IPS-18a (cell line): ENCODE measurements around the gene E2F2.
A peak's percentile ranks its signal among the peaks of the same experiment; 100 is the strongest.

Experiments used
- H3K27ac ChIP-seq: one replicate; pipeline ENCODE4 v1.5.1; 2013; ENCODE audit warnings: low read length
- H3K27me3 ChIP-seq: one replicate; pipeline ENCODE4 v1.6.1; 2013; ENCODE audit warnings: mild to moderate bottlenecking, low read length; ENCODE audit not compliant: control insufficient read depth, insufficient read depth
- H3K36me3 ChIP-seq: one replicate; pipeline ENCODE4 v1.6.1; 2013; ENCODE audit warnings: low read depth, low read length; ENCODE audit not compliant: control insufficient read depth
- H3K4me1 ChIP-seq: one replicate; pipeline ENCODE4 v1.6.1; 2013; ENCODE audit warnings: low read depth, low read length; ENCODE audit not compliant: control insufficient read depth
- H3K4me3 ChIP-seq: one replicate; pipeline ENCODE4 v1.5.1; 2013; ENCODE audit warnings: low read length
- H3K9ac ChIP-seq: one replicate; pipeline ENCODE4 v1.6.1; 2013; ENCODE audit warnings: mild to moderate bottlenecking, low read length, moderate library complexity
- H3K9me3 ChIP-seq: one replicate; pipeline ENCODE4 v1.6.1; 2013; ENCODE audit warnings: low read depth, low read length; ENCODE audit not compliant: control insufficient read depth

E2F2 gene

GRCh38 chr1:23561076-23561812 lies 30.2 kb upstream of the E2F2 start:
- Histone ChIP-seq H3K36me3 (peaks cover 7% of the 10 kb centered on the region), H3K27ac (no peak overlapping the region), H3K27me3 (peaks cover 3% of the 10 kb centered on the region), H3K4me1 (peaks cover 49% of the 10 kb centered on the region), H3K9me3 (no peaks in the 10 kb centered on the region), H3K9ac (peak overlapping the region; percentile 17), H3K4me3 (no peak overlapping the region)

GRCh38 chr1:23559985-23560741 lies 29.1 kb upstream of the E2F2 start:
- Histone ChIP-seq H3K36me3 (peaks cover 7% of the 10 kb centered on the region), H3K4me1 (peaks cover 58% of the 10 kb centered on the region), H3K9ac (peak overlapping the region; percentile 78), H3K27ac (peak overlapping the region; percentile 79), H3K9me3 (no peaks in the 10 kb centered on the region), H3K4me3 (peak overlapping the region; percentile 95), H3K27me3 (peaks cover 3% of the 10 kb centered on the region)

GRCh38 chr1:23559136-23559984 lies 28.3 kb upstream of the E2F2 start, which contains the start of gene ID3:
ID3 (minus strand) TSS chr1:23559501; CDS start chr1:23559426, 75 bp downstream.
- Histone ChIP-seq H3K9ac (peak within 1 kb of the TSS; percentile 78), H3K4me3 (peak within 1 kb of the TSS; percentile 95), H3K4me1 (peaks cover 56% of the 10 kb centered on the region), H3K27me3 (peaks cover 3% of the 10 kb centered on the region), H3K36me3 (peaks cover 7% of the 10 kb centered on the region), H3K9me3 (no peaks in the 10 kb centered on the region), H3K27ac (peak within 1 kb of the TSS; percentile 79)

- peak overlapping the region; percentile 72 for H3K9ac ChIP-seq
- H3K4me3 ChIP-seq, result peak overlapping the region; percentile 95
- peaks cover 3% of the 10 kb centered on the region for H3K27me3 ChIP-seq
- H3K9me3 ChIP-seq, result no peaks in the 10 kb centered on the region
- H3K27ac ChIP-seq, result no peak overlapping the region
- H3K4me1 ChIP-seq, result peaks cover 60% of the 10 kb centered on the region
- peaks cover 7% of the 10 kb centered on the region for H3K36me3 ChIP-seq
Observed at GRCh38 chr1:23558872-23559135, 27.8 kb upstream of the E2F2 start.

- no peak overlapping the region for H3K27ac ChIP-seq
- peaks cover 65% of the 10 kb centered on the region for H3K4me1 ChIP-seq
Observed at GRCh38 chr1:23558140-23558871, 27.3 kb upstream of the E2F2 start.

GRCh38 chr1:23557471-23558124 lies 26.6 kb upstream of the E2F2 start:
- H3K9ac ChIP-seq, result peak overlapping the region; percentile 72
- no peaks in the 10 kb centered on the region for H3K9me3 ChIP-seq
- no peak overlapping the region for H3K27ac ChIP-seq
- H3K27me3 ChIP-seq, result peaks cover 8% of the 10 kb centered on the region
- H3K4me3 ChIP-seq, result peak overlapping the region; percentile 95
- peaks cover 59% of the 10 kb centered on the region for H3K4me1 ChIP-seq
- peaks cover 7% of the 10 kb centered on the region for H3K36me3 ChIP-seq

More at GRCh38 chr1:23558140-23558871, 27.3 kb upstream of the E2F2 start:
- Histone ChIP-seq H3K27me3 (peaks cover 7% of the 10 kb centered on the region), H3K36me3 (peaks cover 7% of the 10 kb centered on the region), H3K9me3 (no peaks in the 10 kb centered on the region), H3K4me3 (peak overlapping the region; percentile 95), H3K9ac (peak overlapping the region; percentile 72)

GRCh38 chr1:23556635-23557470 lies 25.8 kb upstream of the E2F2 start:
- Histone ChIP-seq H3K4me3 (peak overlapping the region; percentile 95), H3K9ac (peak overlapping the region; percentile 72), H3K4me1 (peaks cover 57% of the 10 kb centered on the region), H3K9me3 (no peaks in the 10 kb centered on the region), H3K27me3 (peaks cover 8% of the 10 kb centered on the region), H3K27ac (peak overlapping the region; percentile 73), H3K36me3 (peaks cover 7% of the 10 kb centered on the region)

GRCh38 chr1:23555986-23556634 lies 25.1 kb upstream of the E2F2 start:
- Histone ChIP-seq H3K27me3 (peaks cover 8% of the 10 kb centered on the region), H3K9me3 (no peaks in the 10 kb centered on the region), H3K4me1 (peaks cover 52% of the 10 kb centered on the region), H3K36me3 (peaks cover 7% of the 10 kb centered on the region), H3K4me3 (peak overlapping the region; percentile 95), H3K9ac (peak overlapping the region; percentile 72), H3K27ac (peak overlapping the region; percentile 73)

GRCh38 chr1:23555270-23555985 lies 24.4 kb upstream of the E2F2 start:
- peaks cover 45% of the 10 kb centered on the region for H3K4me1 ChIP-seq
- peak overlapping the region; percentile 95 for H3K4me3 ChIP-seq
- H3K9ac ChIP-seq, result peak overlapping the region; percentile 72
- peak overlapping the region; percentile 68 for H3K27ac ChIP-seq
- no peaks in the 10 kb centered on the region for H3K9me3 ChIP-seq
- peaks cover 7% of the 10 kb centered on the region for H3K36me3 ChIP-seq
- peaks cover 5% of the 10 kb centered on the region for H3K27me3 ChIP-seq
